GM18511 (cell line): Measurements from ENCODE around the gene FOXP3.
"Not testable (repeated sequence)": the region's sequence is repeated elsewhere in the genome, so short reads cannot be mapped to it uniquely, and the experiment has no call there.

ENCODE experiments used
- ATAC-seq: cut with Tn5 transposase; IDR thresholded peaks from one replicate; pipeline ENCODE4 v1.9.1; 2021; ENCODE audit warnings: mild to moderate bottlenecking, moderate library complexity; ENCODE audit not compliant: unreplicated experiment

FOXP3 gene

GRCh38 chrX:49264460-49264859, at the start of gene FOXP3:
TSS of gene FOXP3 (minus strand) at chrX:49264710. CDS start at chrX:49258505, 6,205 bp downstream.
- ATAC-seq: no peak

GRCh38 chrX:49312176-49312575, 47.7 kb upstream of the FOXP3 start:
- no peak for ATAC-seq

- ATAC-seq: no peak
Measured at GRCh38 chrX:49310371-49310770, 45.9 kb upstream of the FOXP3 start.

- ATAC-seq: no peak
Measured at GRCh38 chrX:49309401-49309981, 45.0 kb upstream of the FOXP3 start.

- ATAC-seq: no peak
Measured at GRCh38 chrX:49308604-49309269, 44.2 kb upstream of the FOXP3 start.

- ATAC-seq: not testable (repeated sequence)
Measured at GRCh38 chrX:49307775-49308174, 43.3 kb upstream of the FOXP3 start.

GRCh38 chrX:49303346-49303745, 38.8 kb upstream of the FOXP3 start, which contains the start of gene GAGE10:
TSS of gene GAGE10 (plus strand) at chrX:49303646. CDS start at chrX:49304860, 1,214 bp downstream.
- ATAC-seq: no peak

GRCh38 chrX:49300703-49301102, 36.2 kb upstream of the FOXP3 start:
- ATAC-seq: no peak

GRCh38 chrX:49299293-49299692, 34.8 kb upstream of the FOXP3 start:
- ATAC-seq: not testable (repeated sequence)

GRCh38 chrX:49292400-49293362, 28.2 kb upstream of the FOXP3 start:
- ATAC-seq: no peak

GRCh38 chrX:49291615-49292337, 27.3 kb upstream of the FOXP3 start:
- ATAC-seq: no peak

GRCh38 chrX:49290215-49290614, 25.7 kb upstream of the FOXP3 start:
- ATAC-seq: no peak

- no peak for ATAC-seq
Measured at GRCh38 chrX:49287665-49288064, 23.2 kb upstream of the FOXP3 start.

- no peak for ATAC-seq
Measured at GRCh38 chrX:49286581-49286980, 22.1 kb upstream of the FOXP3 start.

GRCh38 chrX:49286136-49286535, 21.6 kb upstream of the FOXP3 start:
- no peak for ATAC-seq

- no peak for ATAC-seq
Measured at GRCh38 chrX:49284212-49284611, 19.7 kb upstream of the FOXP3 start.

GRCh38 chrX:49282647-49283011, 18.1 kb upstream of the FOXP3 start:
- ATAC-seq: no peak

- no peak for ATAC-seq
Measured at GRCh38 chrX:49278081-49278480, 13.6 kb upstream of the FOXP3 start.

- ATAC-seq: no peak
Measured at GRCh38 chrX:49277535-49277830, 13.0 kb upstream of the FOXP3 start.

- ATAC-seq: no peak
Measured at GRCh38 chrX:49276671-49277534, 12.4 kb upstream of the FOXP3 start.
